H9 (cell line): Measurements from ENCODE around the gene PRXL2C. TPM values are rescaled to one million over a fixed set of nuclear protein-coding genes. Genes with fewer than 3 reads are reported as not detected.
"Not testable (repeated sequence)": the region's sequence is repeated elsewhere in the genome, so short reads cannot be mapped to it uniquely, and the experiment has no call there.

Experiments
- DNase-seq: peaks from one replicate; pipeline ENCODE4 v3.0.0-alpha.2; 2017
- H2AFZ ChIP-seq: one replicate; pipeline ENCODE4 v1.6.1; 2013; ENCODE audit warnings: mild to moderate bottlenecking, low read length, control low read depth, moderate library complexity
- H2AK5ac ChIP-seq: 2 replicates; pipeline ENCODE4 v1.6.1; 2013; ENCODE audit warnings: low read length, control low read depth, mixed read lengths; ENCODE audit not compliant: insufficient read length
- H2BK120ac ChIP-seq: one replicate; pipeline ENCODE4 v1.6.1; 2013; ENCODE audit warnings: low read depth, mild to moderate bottlenecking, low read length, control low read depth, inconsistent platforms; ENCODE audit not compliant: poor library complexity, severe bottlenecking
- H2BK12ac ChIP-seq: 2 replicates; pipeline ENCODE4 v1.6.1; 2013; ENCODE audit warnings: low read length, control low read depth, mixed read lengths, low read depth; ENCODE audit not compliant: insufficient read length
- H2BK15ac ChIP-seq: 2 replicates; pipeline ENCODE4 v1.6.1; 2013; ENCODE audit warnings: low read depth, low read length, control low read depth
- H2BK20ac ChIP-seq: one replicate; pipeline ENCODE4 v1.6.1; 2013; ENCODE audit warnings: low read depth, mild to moderate bottlenecking, low read length, control low read depth, inconsistent platforms; ENCODE audit not compliant: poor library complexity, severe bottlenecking
- H2BK5ac ChIP-seq: 2 replicates; pipeline ENCODE4 v1.6.1; 2013; ENCODE audit warnings: low read length, control low read depth, mixed read lengths; ENCODE audit not compliant: insufficient read length
- H3K14ac ChIP-seq: 2 replicates; pipeline ENCODE4 v1.6.1; 2013; ENCODE audit warnings: low read length, control low read depth; ENCODE audit not compliant: insufficient read depth
- H3K18ac ChIP-seq: 2 replicates; pipeline ENCODE4 v1.6.1; 2013; ENCODE audit warnings: low read depth, mild to moderate bottlenecking, mixed read lengths, low read length, control low read depth; ENCODE audit not compliant: insufficient read length
- H3K23ac ChIP-seq: 2 replicates; pipeline ENCODE4 v1.6.1; 2013; ENCODE audit warnings: low read length, control low read depth, mixed read lengths, low read depth; ENCODE audit not compliant: insufficient read length
- H3K23me2 ChIP-seq: 2 replicates; pipeline ENCODE4 v1.6.1; 2013; ENCODE audit warnings: low read depth, mild to moderate bottlenecking, mixed read lengths, low read length, control low read depth; ENCODE audit not compliant: insufficient read length, poor library complexity, severe bottlenecking
- H3K27ac ChIP-seq: 2 replicates; pipeline ENCODE4 v1.5.1; 2013; ENCODE audit warnings: low read length, control low read depth, mixed read lengths, low read depth; ENCODE audit not compliant: insufficient read length
- H3K27me3 ChIP-seq: 2 replicates; pipeline ENCODE4 v1.6.1; 2013; ENCODE audit warnings: low read length, control low read depth, inconsistent platforms; ENCODE audit not compliant: insufficient read depth
- H3K4ac ChIP-seq: 2 replicates; pipeline ENCODE4 v1.6.1; 2013; ENCODE audit warnings: low read depth, mild to moderate bottlenecking, control low read depth, inconsistent platforms, low read length, moderate library complexity
- H3K4me1 ChIP-seq: 2 replicates; pipeline ENCODE4 v1.6.1; 2013; ENCODE audit warnings: low read length, control low read depth, inconsistent platforms; ENCODE audit not compliant: insufficient read depth
- H3K4me2 ChIP-seq: 2 replicates; pipeline ENCODE4 v1.6.1; 2013; ENCODE audit warnings: low read length, control low read depth, mixed read lengths; ENCODE audit not compliant: insufficient read length, insufficient read depth
- H3K56ac ChIP-seq: 2 replicates; pipeline ENCODE4 v1.6.1; 2013; ENCODE audit warnings: low read depth, mild to moderate bottlenecking, mixed read lengths, low read length, control low read depth; ENCODE audit not compliant: insufficient read length
- H3K79me1 ChIP-seq: 2 replicates; pipeline ENCODE4 v1.6.1; 2013; ENCODE audit warnings: low read depth, mild to moderate bottlenecking, moderate library complexity, low read length, control low read depth, inconsistent platforms; ENCODE audit not compliant: insufficient read depth, poor library complexity, severe bottlenecking
- H3K79me2 ChIP-seq: 2 replicates; pipeline ENCODE4 v1.6.1; 2013; ENCODE audit warnings: low read length, control low read depth, inconsistent platforms; ENCODE audit not compliant: insufficient read depth
- H3K9ac ChIP-seq: 2 replicates; pipeline ENCODE4 v1.6.1; 2013; ENCODE audit warnings: low read length, control low read depth, mixed read lengths; ENCODE audit not compliant: insufficient read length; ENCODE audit errors: extremely low read depth
- H3K9me3 ChIP-seq: one replicate; pipeline ENCODE4 v1.6.1; 2013; ENCODE audit warnings: low read depth, low read length, inconsistent platforms; ENCODE audit not compliant: control insufficient read depth
- H3T11ph ChIP-seq: one replicate; pipeline ENCODE4 v1.6.1; 2013; ENCODE audit warnings: mild to moderate bottlenecking, low read length, control low read depth, inconsistent platforms
- H4K20me1 ChIP-seq: one replicate; pipeline ENCODE4 v1.6.1; 2013; ENCODE audit not compliant: control insufficient read depth, insufficient read length, insufficient read depth
- H4K5ac ChIP-seq: 2 replicates; pipeline ENCODE4 v1.6.1; 2013; ENCODE audit warnings: low read depth, mild to moderate bottlenecking, mixed read lengths, low read length, control low read depth; ENCODE audit not compliant: insufficient read length
- H4K8ac ChIP-seq: replicated peaks from 2 replicates; pipeline ENCODE4 v1.6.1; 2013; ENCODE audit warnings: low read length, control low read depth, mixed read lengths, low read depth; ENCODE audit not compliant: insufficient read length
- H4K91ac ChIP-seq: 2 replicates; pipeline ENCODE4 v1.6.1; 2013; ENCODE audit warnings: low read depth, mild to moderate bottlenecking, moderate library complexity, mixed read lengths, low read length, control low read depth; ENCODE audit not compliant: insufficient read length
- H3K27ac Mint-ChIP-seq, 3 experiments: 2 replicates in 2 of 3; 3 replicates in 1 of 3; pipeline ENCODE4 v1.8.0; 2020 to 2021; ENCODE audit warnings: mixed read lengths in 3 of 3, mild to moderate bottlenecking in 1 of 3, moderate library complexity in 1 of 3
- H3K27me3 Mint-ChIP-seq: 2 replicates; pipeline ENCODE4 v1.8.0; 2021; ENCODE audit warnings: low read depth, mild to moderate bottlenecking, moderate library complexity, mixed read lengths
- H3K36me3 Mint-ChIP-seq, 3 experiments: 2 replicates in 2 of 3; 3 replicates in 1 of 3; pipeline ENCODE4 v1.8.0; 2020 to 2021; ENCODE audit warnings: low read depth in 3 of 3, mixed read lengths in 3 of 3; ENCODE audit not compliant: insufficient read depth in 1 of 3
- H3K4me1 Mint-ChIP-seq, 2 experiments: 2 replicates each; pipeline ENCODE4 v1.8.0; 2020; ENCODE audit warnings: mixed read lengths in 2 of 2
- H3K4me3 Mint-ChIP-seq, 2 experiments: 2 replicates in 1 of 2; 3 replicates in 1 of 2; pipeline ENCODE4 v1.8.0; 2020 to 2021; ENCODE audit warnings: mild to moderate bottlenecking in 2 of 2, mixed read lengths in 2 of 2, moderate library complexity in 1 of 2
- H3K9me3 Mint-ChIP-seq, 2 experiments: 2 replicates in 1 of 2; 3 replicates in 1 of 2; pipeline ENCODE4 v1.8.0; 2020; ENCODE audit warnings: mild to moderate bottlenecking in 2 of 2, mixed read lengths in 2 of 2, moderate library complexity in 1 of 2
- CTCF ChIP-seq: fragments of 200-600 bp; sonication (generic); conservative IDR thresholded peaks from 3 replicates; pipeline ENCODE4 v1.8.0; 2021; ENCODE audit warnings: antibody characterized with exemption, mild to moderate bottlenecking
- WGBS: extraction: QIAGEN DNeasy Blood & Tissue Kit; methylation state at CpG from one replicate; pipeline ENCODE4 v1.1.7; 2013; ENCODE audit warnings: missing lambda C conversion rate, low lambda C conversion rate, mixed read lengths; ENCODE audit not compliant: insufficient read length; ENCODE audit errors: extremely low coverage; 5-methylcytosine and 5-hydroxymethylcytosine counted together
- total RNA-seq: library from RNA; stranded (reverse); gene quantifications from 2 replicates; pipeline ENCODE4 v1.2.1, GENCODE V29; 2021

Gene PRXL2C
- total RNA-seq, 1 experiment from 2014 or later, result 4.7 TPM

GRCh38 chr9:96674906-96675538, 19.9 kb upstream of the PRXL2C start:
- H4K20me1 ChIP-seq, result no peaks in the 10 kb centered on the region
- H3K4ac ChIP-seq, result no peak overlapping the region
- no peak overlapping the region for H3K18ac ChIP-seq
- no peak overlapping the region for H2AK5ac ChIP-seq
- Mint-ChIP-seq H3K27me3 (no peaks in the 10 kb centered on the region; the same call in 1 of the 2 replicates), H3K4me3 (no peak overlapping the region), H3K4me1 (no peaks in the 10 kb centered on the region), H3K36me3 (peaks cover 0 to 2% (median 0%) of the 10 kb centered on the region in 3 experiments; a peak in 4 of 7 replicates), H3K27ac (no peak overlapping the region), H3K9me3 (peaks cover 16% of the 10 kb centered on the region in 2 experiments)
- no peak overlapping the region for H2AFZ ChIP-seq
- no peak overlapping the region for H4K8ac ChIP-seq
- H3K14ac ChIP-seq, result no peak overlapping the region
- no peak overlapping the region for H3K4me2 ChIP-seq
- no peak overlapping the region for H2BK15ac ChIP-seq
- no peak overlapping the region for H4K5ac ChIP-seq
- H3K27me3 ChIP-seq, result no peaks in the 10 kb centered on the region
- no peak overlapping the region for H2BK12ac ChIP-seq
- H2BK20ac ChIP-seq, result no peak overlapping the region
- no peak overlapping the region for H3T11ph ChIP-seq
- H3K23ac ChIP-seq, result no peak overlapping the region
- no peak overlapping the region for H3K27ac ChIP-seq
- no peak overlapping the region for H4K91ac ChIP-seq
- H3K9ac ChIP-seq, result no peak overlapping the region
- no peaks in the 10 kb centered on the region for H3K79me1 ChIP-seq
- no peaks in the 10 kb centered on the region for H3K79me2 ChIP-seq
- H3K23me2 ChIP-seq, result no peaks in the 10 kb centered on the region
- no peak for DNase-seq
- no peak overlapping the region for H3K56ac ChIP-seq
- no peaks in the 10 kb centered on the region for H3K4me1 ChIP-seq
- H2BK120ac ChIP-seq, result no peak overlapping the region
- TF ChIP-seq CTCF, result no peak
- H3K9me3 ChIP-seq, result no peaks in the 10 kb centered on the region
- no peak overlapping the region for H2BK5ac ChIP-seq

- WGBS, result no CpG with 5 or more reads among the region's 4 CpGs
- H3K36me3 Mint-ChIP-seq, H3K27ac Mint-ChIP-seq: not testable (repeated sequence)
These were observed 18.7 kb upstream of the PRXL2C start for GRCh38 chr9:96673786-96674185.

More at GRCh38 chr9:96673786-96674185, 18.7 kb upstream of the PRXL2C start:
- not testable (repeated sequence) for H2BK15ac ChIP-seq, H3K18ac ChIP-seq, H2BK20ac ChIP-seq, H3K23me2 ChIP-seq, H3K27ac ChIP-seq, H3K4me3 Mint-ChIP-seq, H4K8ac ChIP-seq, H3K9ac ChIP-seq, H3K23ac ChIP-seq, H3K4ac ChIP-seq, H3K79me2 ChIP-seq, H2BK5ac ChIP-seq, H3K79me1 ChIP-seq, H4K5ac ChIP-seq, DNase-seq, H2BK120ac ChIP-seq, H3K4me2 ChIP-seq, H4K20me1 ChIP-seq, H3K27me3 Mint-ChIP-seq, H2AFZ ChIP-seq, H3T11ph ChIP-seq, H3K4me1 Mint-ChIP-seq, H3K9me3 ChIP-seq, H3K4me1 ChIP-seq, H3K27me3 ChIP-seq, H2BK12ac ChIP-seq, H3K56ac ChIP-seq, H2AK5ac ChIP-seq, H4K91ac ChIP-seq, H3K14ac ChIP-seq
- peaks cover 19 to 21% of the 10 kb centered on the region in 2 experiments for H3K9me3 Mint-ChIP-seq
